ENCODE measurements around the gene TNRC6B.
A peak's percentile ranks its signal among the peaks of the same experiment; 100 is the strongest.

Gene TNRC6B

DNA sequence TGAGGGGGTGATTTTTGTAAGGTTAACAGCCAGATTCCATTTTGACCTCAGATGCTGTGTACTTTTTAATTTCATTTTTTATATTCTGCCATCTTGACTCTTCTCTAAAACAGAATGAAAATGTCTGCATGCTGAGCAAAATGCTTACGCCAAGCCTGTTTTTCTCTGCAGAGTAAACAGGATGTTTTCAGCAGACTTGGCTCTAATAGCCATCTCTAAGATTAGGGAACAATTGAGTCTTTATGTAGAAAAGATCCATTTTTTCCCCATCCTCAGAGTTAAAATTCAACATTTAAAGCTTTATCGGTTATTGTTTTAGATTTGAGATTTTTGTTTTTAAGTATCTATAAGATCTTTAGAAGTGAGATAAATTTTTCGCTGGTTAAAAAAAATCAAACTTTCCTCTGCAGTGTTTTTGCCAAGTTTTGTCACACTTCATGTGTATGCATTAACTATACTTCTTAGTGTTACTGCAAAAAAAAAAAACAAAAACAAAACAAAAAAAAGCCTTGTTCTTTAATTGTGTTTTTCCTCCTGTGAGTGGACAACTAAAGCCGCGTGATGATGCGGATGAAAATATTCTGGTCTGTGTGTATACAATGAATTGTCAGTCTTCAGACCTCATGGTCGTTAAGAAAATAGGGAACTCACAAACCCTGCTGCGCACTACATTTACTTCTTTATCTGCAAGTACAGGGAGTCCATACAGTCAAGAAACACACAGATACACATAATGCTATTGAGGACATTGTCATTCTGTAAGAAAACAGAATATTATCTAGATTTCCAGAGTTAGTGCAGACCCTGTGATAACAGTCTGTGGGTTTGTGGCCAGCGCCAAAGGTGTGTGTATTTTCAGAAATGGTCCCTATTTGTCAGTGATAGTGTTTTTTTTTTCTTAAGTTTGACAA is 151.1 kb downstream of the TNRC6B start:
- no peak for DNase-seq (ENCODE audit: low spot score)

- no peak for DNase-seq (ENCODE audit: low spot score)
These were observed 151.7 kb downstream of the TNRC6B start for GRCh38 chr22:40329466-40329865.

- DNase-seq (ENCODE audit: low spot score) = no peak
These were observed 152.4 kb downstream of the TNRC6B start for GRCh38 chr22:40330086-40330485.

- no peak for DNase-seq (ENCODE audit: low spot score)
These were observed 152.9 kb downstream of the TNRC6B start for GRCh38 chr22:40330615-40331014.

- DNase-seq (ENCODE audit: low spot score) = no peak
These were observed 154.0 kb downstream of the TNRC6B start for GRCh38 chr22:40331706-40332105.

DNA sequence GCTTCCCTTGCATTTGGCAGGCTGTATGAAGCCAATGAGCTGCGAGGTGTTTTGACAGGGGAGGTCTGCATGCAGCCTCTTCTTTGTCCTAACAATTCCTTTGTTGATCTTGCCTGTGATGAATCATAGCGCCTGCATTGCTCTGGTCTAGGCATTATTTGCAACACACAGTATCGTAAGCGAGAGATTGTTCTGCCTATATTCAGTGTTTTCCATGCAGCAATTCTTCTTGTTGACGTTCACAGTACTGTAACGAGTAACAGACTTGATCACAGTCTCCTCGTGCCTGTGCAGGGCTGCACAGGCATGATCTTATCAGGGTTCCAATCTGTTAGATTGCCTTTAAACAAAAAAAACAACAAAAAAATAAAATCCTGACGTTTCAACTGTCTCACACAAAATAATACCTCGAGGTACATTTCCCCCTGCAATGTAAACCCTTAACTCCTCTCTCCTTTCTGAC is 154.6 kb downstream of the TNRC6B start:
- DNase-seq (ENCODE audit: low spot score) = no peak

GRCh38 chr22:40334060-40334459 is 156.3 kb downstream of the TNRC6B start:
- no peak for DNase-seq (ENCODE audit: low spot score)

DNA sequence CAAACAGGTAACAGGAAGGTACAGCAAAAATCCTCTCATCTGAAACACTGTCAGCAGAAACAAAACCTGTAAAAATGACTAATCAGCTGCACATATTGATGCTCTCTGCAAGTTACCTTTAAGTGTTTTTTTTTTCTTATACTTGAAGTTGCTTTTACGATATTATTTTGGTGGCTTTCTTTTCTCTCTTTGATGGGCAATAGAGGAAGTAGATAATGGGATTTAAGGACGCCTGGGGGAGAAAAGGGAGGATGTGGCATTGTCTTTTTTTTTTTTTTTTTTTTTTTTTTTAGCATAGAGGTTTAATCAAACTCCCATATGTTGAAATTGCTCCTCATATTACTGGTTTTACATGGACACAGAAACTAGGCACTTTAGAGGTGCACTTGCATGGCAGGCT is 157.2 kb downstream of the TNRC6B start:
- no peak for DNase-seq (ENCODE audit: low spot score)

GRCh38 chr22:40335358-40335757 is 157.6 kb downstream of the TNRC6B start:
- no peak for DNase-seq (ENCODE audit: low spot score)

DNA sequence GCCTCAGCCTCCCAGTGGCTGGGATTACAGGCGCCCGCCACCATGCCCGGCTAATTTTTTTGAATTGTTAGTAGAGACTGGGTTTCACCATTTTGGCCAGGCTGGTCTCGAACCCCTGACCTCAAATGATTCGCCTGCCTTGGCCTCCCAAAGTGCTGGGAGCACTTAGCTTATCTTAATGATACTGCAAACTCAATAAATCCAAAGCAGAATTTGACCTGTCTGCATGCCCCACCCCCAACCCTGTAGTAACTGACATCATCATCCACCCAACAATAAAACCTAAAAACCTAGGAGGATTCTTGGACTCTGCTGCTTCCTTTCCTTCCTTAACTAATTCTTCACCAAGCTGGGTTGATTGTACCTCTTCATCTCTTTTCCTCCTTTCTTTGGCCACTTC is 162.3 kb downstream of the TNRC6B start:
- no peak for DNase-seq (ENCODE audit: low spot score)

GRCh38 chr22:40341604-40342003 is 163.9 kb downstream of the TNRC6B start:
- no peak for DNase-seq (ENCODE audit: low spot score)

DNA sequence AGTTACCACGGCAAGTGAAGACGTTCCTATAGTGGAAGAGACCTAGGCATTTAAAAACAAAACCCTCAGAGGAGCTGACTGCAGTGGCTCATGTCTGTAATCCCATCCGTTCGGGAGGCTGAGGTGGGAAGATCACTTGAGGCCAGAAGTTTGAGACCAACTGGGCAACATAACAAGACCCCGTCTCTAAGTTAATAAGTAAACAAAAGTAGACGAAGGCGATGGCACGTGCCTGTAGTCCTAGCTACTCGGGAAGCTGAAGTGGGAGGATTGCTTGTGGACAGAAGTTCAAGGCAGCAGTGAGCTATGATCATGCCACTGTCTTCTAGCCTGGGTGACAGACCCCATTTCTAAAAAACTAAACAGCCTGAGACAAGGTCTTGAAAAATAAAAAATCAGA is 164.8 kb downstream of the TNRC6B start:
- DNase-seq (ENCODE audit: low spot score) = no peak

DNA sequence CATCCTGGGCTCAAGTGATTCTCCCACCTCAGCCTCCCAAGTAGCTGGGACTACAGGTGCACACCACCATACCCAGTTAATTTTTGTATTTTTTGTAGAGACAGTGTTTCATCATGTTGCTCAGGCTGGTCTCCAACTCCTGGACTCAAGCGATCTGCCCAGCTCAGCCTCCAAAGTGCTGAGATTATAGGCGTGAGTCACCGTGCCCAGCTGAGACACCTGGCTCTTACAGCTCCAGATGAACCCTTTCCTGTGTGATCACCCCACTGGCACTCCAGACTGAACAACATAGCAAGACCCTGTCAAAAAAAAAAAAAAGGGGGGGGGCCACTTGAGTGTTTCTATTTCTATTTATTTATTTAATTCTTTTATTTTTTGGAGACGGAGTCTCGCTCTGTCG is 167.5 kb downstream of the TNRC6B start:
- DNase-seq (ENCODE audit: low spot score) = no peak

GRCh38 chr22:40345815-40346184 is 168.1 kb downstream of the TNRC6B start:
- DNase-seq (ENCODE audit: low spot score) = peak; percentile 72

DNA sequence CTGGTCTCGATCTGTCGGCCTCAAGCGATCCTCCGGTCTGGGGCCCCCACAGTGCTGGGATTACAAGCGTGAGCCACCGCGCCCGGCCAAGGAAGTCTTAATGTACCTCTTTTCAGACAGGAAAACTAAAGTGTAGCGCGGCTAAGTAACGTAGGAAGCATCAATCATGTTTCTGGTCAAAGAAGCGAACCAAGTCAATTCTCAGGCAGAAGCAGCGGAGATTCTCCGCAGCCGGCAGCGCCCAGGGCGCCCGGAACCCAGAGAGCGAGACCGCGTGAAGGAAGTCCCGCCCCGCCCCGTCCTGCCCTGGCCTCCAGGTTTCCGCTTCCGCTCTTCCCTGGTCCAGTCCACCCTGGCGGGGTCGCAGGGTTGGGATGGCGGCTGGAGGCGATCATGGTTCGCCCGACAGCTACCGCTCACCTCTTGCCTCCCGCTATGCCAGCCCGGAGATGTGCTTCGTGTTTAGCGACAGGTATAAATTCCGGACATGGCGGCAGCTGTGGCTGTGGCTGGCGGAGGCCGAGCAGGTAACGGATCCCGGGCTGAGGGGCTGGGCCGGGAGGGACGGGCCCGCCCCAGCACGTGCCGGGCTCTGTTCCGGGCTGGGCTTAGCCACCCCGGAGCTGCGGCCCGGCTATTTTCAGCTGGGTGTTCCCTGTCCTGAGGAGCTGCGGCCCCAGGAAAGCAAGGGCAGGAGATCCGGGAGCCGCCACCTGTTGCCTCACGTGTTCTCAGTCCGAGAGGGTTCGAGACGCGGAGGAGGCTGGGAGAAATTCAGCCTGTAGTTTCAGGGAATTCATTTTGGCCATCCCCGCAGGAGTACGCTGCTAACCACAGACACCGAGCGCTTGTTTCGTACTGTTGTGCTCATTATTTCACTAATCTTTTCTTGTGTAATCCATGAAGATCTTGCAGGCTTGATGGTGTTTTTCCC is 168.7 kb downstream of the TNRC6B start, which contains the start of gene ADSL:
ADSL (plus strand) TSS at position 316 of the 934 bp plus-strand sequence; CDS start at position 375, 59 bp downstream.
- peak; percentile 96 for DNase-seq (ENCODE audit: low spot score)

- DNase-seq (ENCODE audit: low spot score) = no peak
These were observed 169.6 kb downstream of the TNRC6B start for GRCh38 chr22:40347300-40347699.

DNA sequence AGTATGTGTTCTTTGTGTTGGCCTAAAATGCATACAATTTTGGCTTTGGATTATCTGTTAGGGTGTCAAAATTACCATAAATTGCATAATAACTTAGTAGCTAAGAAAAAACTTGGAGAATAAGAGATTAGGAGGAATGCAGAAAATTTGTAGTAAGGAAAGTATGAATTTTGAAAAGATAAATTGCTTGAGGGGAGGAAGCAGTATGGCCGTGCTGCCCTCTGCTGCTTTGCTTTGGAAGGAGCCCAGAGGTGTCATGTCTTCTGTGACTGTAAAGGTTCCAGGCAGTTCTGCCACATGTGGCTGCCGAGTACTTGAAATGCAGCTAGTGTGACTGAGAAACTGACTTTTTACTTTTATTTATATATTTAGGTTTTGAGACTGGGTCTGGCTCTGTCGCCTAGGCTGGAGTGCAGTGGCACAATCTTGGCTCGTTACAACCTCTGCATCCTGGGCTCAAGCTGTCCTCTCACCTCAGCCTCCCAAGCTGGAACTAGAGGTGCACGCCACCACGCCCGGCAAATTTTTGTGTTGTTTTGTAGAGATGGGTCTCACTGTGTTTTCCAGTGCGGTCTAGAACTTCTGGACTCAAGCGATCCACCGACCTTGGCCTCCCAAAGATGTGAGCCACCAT is 170.4 kb downstream of the TNRC6B start:
- DNase-seq (ENCODE audit: low spot score) = no peak

GRCh38 chr22:40352763-40353162 is 175.0 kb downstream of the TNRC6B start:
- DNase-seq (ENCODE audit: low spot score) = no peak

- DNase-seq (ENCODE audit: low spot score) = no peak
These were observed 183.4 kb downstream of the TNRC6B start for GRCh38 chr22:40361100-40361499.

DNA sequence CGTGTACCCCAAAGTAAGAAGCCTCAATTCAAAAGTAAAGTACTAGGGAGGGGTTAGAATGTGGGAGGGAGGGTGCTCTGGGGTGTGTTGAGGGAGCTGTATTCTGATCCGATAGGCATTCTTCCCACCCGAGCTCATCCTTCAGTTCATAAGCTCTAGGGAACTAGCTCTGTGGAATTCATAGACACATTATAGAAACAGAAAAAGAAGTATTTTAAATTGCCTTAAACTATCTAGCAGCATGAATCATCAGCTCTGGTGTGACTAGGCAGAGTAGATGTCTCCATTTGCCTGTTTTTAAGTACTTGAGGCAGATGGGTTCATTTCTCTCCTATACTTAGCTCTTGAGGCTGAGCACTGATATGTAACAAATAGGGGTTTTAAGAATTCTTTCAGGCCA is 185.3 kb downstream of the TNRC6B start:
- DNase-seq (ENCODE audit: low spot score) = no peak

- no peak for DNase-seq (ENCODE audit: low spot score)
These were observed 186.7 kb downstream of the TNRC6B start for GRCh38 chr22:40364431-40364830.

DNA sequence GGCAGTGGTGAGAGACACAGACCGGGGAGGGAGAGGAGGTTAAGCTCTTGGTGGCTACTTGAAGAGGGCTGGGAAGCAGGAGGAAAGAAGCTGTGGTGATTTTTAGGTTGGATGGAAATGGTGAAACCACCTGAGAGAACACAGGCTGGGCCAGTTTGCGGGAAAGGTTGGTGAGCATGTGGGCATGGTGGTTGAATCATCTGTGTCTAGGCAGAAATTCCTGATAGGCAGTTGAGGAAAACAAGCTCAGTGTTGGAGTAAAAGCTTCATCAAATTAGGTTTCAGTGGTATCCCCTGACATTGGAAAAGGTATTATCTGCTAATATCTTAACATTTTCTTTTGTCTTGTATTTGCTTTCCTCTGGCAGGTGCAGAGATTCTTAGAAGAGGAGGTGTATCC is 188.3 kb downstream of the TNRC6B start:
- DNase-seq (ENCODE audit: low spot score) = no peak

Measured in left forelimb (tissue), 1 donor.